Endothelial cell of umbilical vein (primary cell): ENCODE results near the gene ARSB. TPM values are rescaled to one million over a fixed set of nuclear protein-coding genes. Genes with fewer than 3 reads are reported as not detected.

ENCODE experiments used
- BruUV-seq: library from RNA; stranded (reverse); fragments of 400-500 nt; replicated peaks from 2 replicates; lab custom pipeline; 2021; lab: Mats Ljungman, UMichigan
- CTCF ChIA-PET: fragments of 300-600, 350-600 bp; sonication (Branson Sonifier 250); formaldehyde crosslinking; loops from one replicate; lab custom pipeline; 2021; ENCODE audit warnings: antibody characterized with exemption, inconsistent platforms; lab: Charles Lee
- POLR2A ChIA-PET: fragments of 300-600, 350-600 bp; sonication (Branson Sonifier 250); formaldehyde crosslinking; loops from one replicate; lab custom pipeline; 2021; ENCODE audit warnings: antibody characterized with exemption, inconsistent platforms; lab: Charles Lee
- DNase-seq: peaks from one replicate; pipeline ENCODE4 v3.0.0-alpha.2; 2011; ENCODE audit warnings: low read depth, low spot score
- FAIRE-seq: peaks from 2 replicates; lab custom pipeline; 2011; peaks lifted over from hg19 to GRCh38; lab: Jason Lieb, UNC
- H2AFZ ChIP-seq: 2 replicates; pipeline ENCODE4 v1.6.0; 2012; ENCODE audit warnings: low read depth, low read length, control low read depth, inconsistent platforms
- H3K27ac ChIP-seq: 2 replicates; pipeline ENCODE4 v1.5.1; 2011; ENCODE audit warnings: low read depth, mild to moderate bottlenecking, control low read depth, low read length, moderate library complexity; ENCODE audit not compliant: insufficient read depth
- H3K27me3 ChIP-seq, 2 experiments: 2 replicates each; pipeline versions ENCODE4 v1.6.0 to v1.6.1; 2011; ENCODE audit warnings: low read length in 2 of 2, mixed read lengths in 1 of 2; ENCODE audit not compliant: control insufficient read depth in 2 of 2, insufficient read depth in 2 of 2
- H3K36me3 ChIP-seq, 2 experiments: 2 replicates in 1 of 2; 3 replicates in 1 of 2; pipeline ENCODE4 v1.5.1; 2011; ENCODE audit warnings: low read length in 2 of 2, mild to moderate bottlenecking in 1 of 2, moderate library complexity in 1 of 2; ENCODE audit not compliant: control insufficient read depth in 2 of 2, insufficient read depth in 2 of 2; ENCODE audit errors: extremely low read depth in 1 of 2
- H3K4me1 ChIP-seq: 3 replicates; pipeline ENCODE4 v1.5.1; 2011; ENCODE audit warnings: mild to moderate bottlenecking, low read length; ENCODE audit not compliant: control insufficient read depth, insufficient read depth; ENCODE audit errors: extremely low read depth
- H3K4me2 ChIP-seq: 2 replicates; pipeline ENCODE4 v1.6.1; 2011; ENCODE audit warnings: low read length, control low read depth, mixed read lengths; ENCODE audit not compliant: insufficient read depth
- H3K4me3 ChIP-seq, 3 experiments: fragments of 200-600 bp in 1 of 3; sonication (generic), shearing (Covaris generic) in 1 of 3; replicated peaks in 1 of 3; 2 replicates each; pipeline ENCODE4 v1.5.1; 2011 to 2016; ENCODE audit warnings: control low read depth in 3 of 3, low read length in 3 of 3, mild to moderate bottlenecking in 2 of 3, inconsistent platforms in 1 of 3, low read depth in 1 of 3, moderate library complexity in 1 of 3; ENCODE audit not compliant: insufficient read depth in 1 of 3
- H3K79me2 ChIP-seq: 2 replicates; pipeline ENCODE4 v1.6.0; 2012; ENCODE audit warnings: low read length, inconsistent platforms; ENCODE audit not compliant: control insufficient read depth, insufficient read depth
- H3K9ac ChIP-seq: replicated peaks from 2 replicates; pipeline ENCODE3; 2011; ENCODE audit warnings: low read length, control low read depth; ENCODE audit not compliant: insufficient read depth; ENCODE audit errors: extremely low read depth
- H3K9me1 ChIP-seq: replicated peaks from 3 replicates; pipeline ENCODE4 v1.6.0; 2011; ENCODE audit warnings: mild to moderate bottlenecking, low read length; ENCODE audit not compliant: control insufficient read depth, insufficient read depth; ENCODE audit errors: extremely low read depth
- H3K9me3 ChIP-seq: replicated peaks from 2 replicates; pipeline ENCODE4 v1.5.1; 2012; ENCODE audit warnings: low read length, inconsistent platforms; ENCODE audit not compliant: control insufficient read depth, insufficient read depth
- H4K20me1 ChIP-seq: replicated peaks from 2 replicates; pipeline ENCODE3; 2011; ENCODE audit warnings: mild to moderate bottlenecking, low read length; ENCODE audit not compliant: control insufficient read depth, insufficient read depth; ENCODE audit errors: extremely low read depth
- EZH2 ChIP-seq: IDR thresholded peaks from 2 replicates; pipeline ENCODE4 v1.6.1; 2012; ENCODE audit warnings: borderline replicate concordance, low read depth, mild to moderate bottlenecking, moderate library complexity, low read length, inconsistent platforms; ENCODE audit not compliant: severe bottlenecking
- FOS ChIP-seq: IDR thresholded peaks from 2 replicates; pipeline ENCODE4 v1.6.1; 2011; ENCODE audit warnings: mild to moderate bottlenecking, low read length, moderate library complexity, borderline replicate concordance; ENCODE audit not compliant: insufficient read depth
- GATA2 ChIP-seq: IDR thresholded peaks from 2 replicates; pipeline ENCODE4 v1.7.0; 2011; ENCODE audit warnings: low read depth, mild to moderate bottlenecking, moderate library complexity, mixed read lengths, low read length; ENCODE audit not compliant: insufficient read length, insufficient read depth
- JUN ChIP-seq: IDR thresholded peaks from 2 replicates; pipeline ENCODE4 v1.6.1; 2011; ENCODE audit warnings: borderline replicate concordance, low read depth; ENCODE audit not compliant: insufficient read length, insufficient read depth
- MYC ChIP-seq: IDR thresholded peaks from one replicate; pipeline ENCODE4 v1.6.1; 2011; ENCODE audit warnings: mild to moderate bottlenecking, low read depth, low read length
- POLR2A ChIP-seq: IDR thresholded peaks from 2 replicates; pipeline ENCODE4 v1.6.1; 2012; ENCODE audit warnings: low read depth, mild to moderate bottlenecking, control low read depth, low read length
- POLR2AphosphoS5 ChIP-seq: IDR thresholded peaks from 2 replicates; pipeline ENCODE4 v1.6.1; 2012; ENCODE audit warnings: low read depth, mild to moderate bottlenecking, control low read depth, low read length, moderate library complexity; ENCODE audit not compliant: insufficient read depth
- dilution Hi-C: fragments of 300-500 bp; cut with MboI; formaldehyde crosslinking; loops from one replicate; pipeline ENCODE4 v1.15.0; 2019; ENCODE audit warnings: low sequenced_read_pairs; ENCODE audit not compliant: extremely low pct_ligation_motif_present
- intact Hi-C: fragments of 100-400 bp; cut with micrococcal nuclease; formaldehyde crosslinking; loops from one replicate; pipeline ENCODE4 v1.10.0; 2022
- polyA plus RNA-seq, 4 experiments: library from polyadenylated mRNA; depleted of rRNA in 3 of 4; stranded (reverse) in 3 of 4; unstranded in 1 of 4; fragments of >200 nt; gene quantifications; 2 replicates each; pipeline versions ENCODE4 v1.2.1 to v1.2.3, GENCODE V29; 2011 to 2012; ENCODE audit warnings: missing spikeins in 1 of 4
- total RNA-seq: library from RNA; stranded (reverse); gene quantifications from 2 replicates; pipeline ENCODE4 v1.2.3, GENCODE V29; 2021
- TF ChIP-seq, protein P1 (sequence below): IDR thresholded peaks from 2 replicates; pipeline ENCODE4 v1.6.1; 2011; ENCODE audit not compliant: insufficient read depth, insufficient read length
- TF ChIP-seq, protein P2 (sequence below), 2 donors: IDR thresholded peaks; 1 replicate in 1 of 2; 2 replicates in 1 of 2; pipeline ENCODE4 v1.5.1; 2011; ENCODE audit warnings: low read length in 2 of 2, mild to moderate bottlenecking in 2 of 2, moderate library complexity in 2 of 2, control low read depth in 1 of 2, inconsistent platforms in 1 of 2, low read depth in 1 of 2; ENCODE audit not compliant: insufficient read depth in 1 of 2; ENCODE audit errors: extremely low read depth in 1 of 2

ARSB gene
- total and polyA plus RNA-seq, 2 donors (not counting 3 experiments of a cell fraction or from before 2014, with no cell fraction given): 17.2 to 25.8 TPM

DNA sequence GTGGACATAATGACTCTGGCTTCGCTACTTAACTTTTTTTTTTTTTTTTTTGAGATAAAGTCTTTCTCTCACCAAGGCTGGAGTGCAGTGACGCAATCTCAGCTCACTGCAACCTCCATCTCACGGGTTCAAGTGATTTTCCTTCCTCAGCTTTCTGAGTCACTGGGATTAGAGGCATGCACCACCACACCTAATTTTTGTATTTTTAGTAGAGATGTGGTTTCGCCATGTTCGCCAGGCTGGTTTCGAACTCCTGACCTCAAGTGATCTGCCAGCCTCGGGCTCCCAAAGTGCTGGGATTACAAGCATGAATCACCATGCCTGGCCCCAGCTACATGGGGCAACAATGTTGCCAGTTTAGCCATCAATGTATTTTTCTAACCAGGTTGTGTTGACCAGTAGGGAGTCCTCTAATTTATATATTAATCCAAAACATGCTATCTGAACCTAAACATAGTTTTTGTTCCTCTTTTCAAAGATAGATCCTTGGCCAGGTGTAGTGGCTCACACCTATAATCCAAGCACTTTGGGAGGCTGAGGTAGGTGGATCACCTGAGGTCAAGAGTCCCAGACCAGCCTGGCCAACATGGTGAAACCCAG, 216.2 kb downstream of the ARSB start:
- Histone ChIP-seq H3K79me2 (no peaks in the 10 kb centered on the region), H2AFZ (no peak overlapping the region), H3K9me1 (no peaks in the 10 kb centered on the region), H3K27me3 (peaks cover 6 to 10% of the 10 kb centered on the region in 2 experiments), H3K4me1 (peaks cover 15% of the 10 kb centered on the region), H3K36me3 (no peaks in the 10 kb centered on the region), H3K27ac (no peak overlapping the region), H4K20me1 (no peaks in the 10 kb centered on the region), H3K4me2 (no peak overlapping the region), H3K9ac (no peak overlapping the region), H3K4me3 (no peak overlapping the region), H3K9me3 (no peaks in the 10 kb centered on the region)
- no peak for DNase-seq
- no peak for FAIRE-seq
- POLR2A ChIA-PET: no interaction called here
- intact Hi-C loops: no loop called here
- dilution Hi-C loops: no loop called here
- no peak for TF ChIP-seq EZH2
- TF ChIP-seq GATA2: no peak
- TF ChIP-seq, protein P1, sequence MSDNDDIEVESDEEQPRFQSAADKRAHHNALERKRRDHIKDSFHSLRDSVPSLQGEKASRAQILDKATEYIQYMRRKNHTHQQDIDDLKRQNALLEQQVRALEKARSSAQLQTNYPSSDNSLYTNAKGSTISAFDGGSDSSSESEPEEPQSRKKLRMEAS: no peak
- no peak for TF ChIP-seq MYC
- TF ChIP-seq, protein P2, sequence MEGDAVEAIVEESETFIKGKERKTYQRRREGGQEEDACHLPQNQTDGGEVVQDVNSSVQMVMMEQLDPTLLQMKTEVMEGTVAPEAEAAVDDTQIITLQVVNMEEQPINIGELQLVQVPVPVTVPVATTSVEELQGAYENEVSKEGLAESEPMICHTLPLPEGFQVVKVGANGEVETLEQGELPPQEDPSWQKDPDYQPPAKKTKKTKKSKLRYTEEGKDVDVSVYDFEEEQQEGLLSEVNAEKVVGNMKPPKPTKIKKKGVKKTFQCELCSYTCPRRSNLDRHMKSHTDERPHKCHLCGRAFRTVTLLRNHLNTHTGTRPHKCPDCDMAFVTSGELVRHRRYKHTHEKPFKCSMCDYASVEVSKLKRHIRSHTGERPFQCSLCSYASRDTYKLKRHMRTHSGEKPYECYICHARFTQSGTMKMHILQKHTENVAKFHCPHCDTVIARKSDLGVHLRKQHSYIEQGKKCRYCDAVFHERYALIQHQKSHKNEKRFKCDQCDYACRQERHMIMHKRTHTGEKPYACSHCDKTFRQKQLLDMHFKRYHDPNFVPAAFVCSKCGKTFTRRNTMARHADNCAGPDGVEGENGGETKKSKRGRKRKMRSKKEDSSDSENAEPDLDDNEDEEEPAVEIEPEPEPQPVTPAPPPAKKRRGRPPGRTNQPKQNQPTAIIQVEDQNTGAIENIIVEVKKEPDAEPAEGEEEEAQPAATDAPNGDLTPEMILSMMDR (IDR thresholded peaks at IDR 0.05; ENCODE audit: extremely low read depth in 1 of 2, insufficient read depth in 1 of 2, low read depth in 1 of 2, low read length in 2 of 2): no peak
- no peak for TF ChIP-seq FOS
- no peak for TF ChIP-seq POLR2A
- no peak for TF ChIP-seq JUN
- TF ChIP-seq POLR2AphosphoS5: no peak
- CTCF ChIA-PET: no interaction called here
- no TSS peak for BruUV-seq
